Left lung (tissue), 10 donors: ENCODE data around the gene GDF3. TPM values are rescaled to one million over a fixed set of nuclear protein-coding genes. Genes with fewer than 3 reads are reported as not detected.
"Not testable (repeated sequence)": the region's sequence is repeated elsewhere in the genome, so short reads cannot be mapped to it uniquely, and the experiment has no call there.

Source experiments
- ATAC-seq: fragments of 200-7000 bp; cut with Tn5 transposase; one replicate; pipeline ENCODE4 v1.9.1; 2020; ENCODE audit warnings: moderate library complexity
- DNase-seq, 4 donors: peaks; one replicate each; pipeline ENCODE4 v3.0.0-alpha.2; 2013 to 2020
- H3K27ac ChIP-seq, 2 donors: fragments of 200-600 bp; sonication (generic) in 1 of 2; one replicate each; pipeline versions ENCODE4 v1.5.0 to v1.8.0; 2020 to 2021
- H3K27me3 ChIP-seq, 2 donors: fragments of 200-600 bp; sonication (generic) in 1 of 2; one replicate each; pipeline versions ENCODE4 v1.5.0 to v1.8.0; 2020 to 2021
- H3K36me3 ChIP-seq, 2 donors: fragments of 200-600 bp; sonication (generic) in 1 of 2; one replicate each; pipeline versions ENCODE4 v1.5.0 to v1.8.0; 2020 to 2021
- H3K4me1 ChIP-seq, 2 donors: fragments of 200-600 bp; one replicate each; pipeline ENCODE4 v1.8.0; 2021
- H3K4me3 ChIP-seq, 2 donors: fragments of 200-600 bp; sonication (generic) in 1 of 2; one replicate each; pipeline versions ENCODE4 v1.5.0 to v1.8.0; 2020 to 2021; ENCODE audit warnings: mild to moderate bottlenecking in 1 of 2
- H3K9me3 ChIP-seq, 2 donors: fragments of 200-600 bp; sonication (generic) in 1 of 2; one replicate each; pipeline versions ENCODE4 v1.5.0 to v1.8.0; 2020 to 2021
- intact Hi-C, 2 donors: fragments of 100-400 bp; cut with DNase I; formaldehyde crosslinking; loops; one replicate each; pipeline versions ENCODE4 v1.11.2 to v1.14.2; 2022
- polyA plus RNA-seq, 6 donors: library from polyadenylated mRNA; unstranded; fragments of 120-200 nt; gene quantifications; one replicate each; pipeline ENCODE4 v1.2.1, GENCODE V29; 2013; ENCODE audit not compliant: insufficient read length in 6 of 6
- total RNA-seq, 2 donors: library from RNA; stranded (reverse); fragmentation: NEBNext Ultra II Directional; extraction: Animal tissue kit (Norgen Biotek cat#: 25700); gene quantifications; one replicate each; pipeline ENCODE4 v1.2.1, GENCODE V29; 2021
- TF ChIP-seq, protein P1 (sequence below), 2 donors: fragments of 200-600 bp; sonication (generic) in 1 of 2; IDR thresholded peaks; one replicate each; pipeline versions ENCODE4 v1.5.0 to v1.8.0; 2021; ENCODE audit warnings: antibody characterized with exemption in 2 of 2
- donor health status: DM: no; HTN: yes; CAD: no.
- donor health status: DM: no; HTN: no; CAD: no.

The GDF3 gene
- total and polyA plus RNA-seq, 8 donors = 0.52 TPM; not detected in 7

DNA sequence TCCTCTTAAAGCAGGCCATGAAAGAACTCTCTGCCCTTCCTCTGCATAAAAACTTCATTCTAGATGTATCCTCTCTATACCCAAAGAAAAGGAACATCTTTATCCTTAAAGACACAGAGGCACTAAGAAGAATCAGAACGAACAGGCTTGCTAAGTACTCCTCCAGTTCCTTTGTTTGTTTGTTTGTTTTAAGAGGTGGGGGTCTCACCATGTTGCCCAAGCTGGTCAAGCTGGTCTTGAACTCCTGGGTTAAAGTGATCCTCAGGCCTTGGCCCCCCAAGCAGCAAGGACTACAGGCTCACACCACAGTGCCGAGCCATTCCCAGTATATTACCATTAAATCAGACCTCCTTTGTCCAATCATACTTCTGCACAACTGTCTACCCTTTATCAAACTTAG is 14.0 kb downstream of the GDF3 start:
- TF ChIP-seq, protein P1, sequence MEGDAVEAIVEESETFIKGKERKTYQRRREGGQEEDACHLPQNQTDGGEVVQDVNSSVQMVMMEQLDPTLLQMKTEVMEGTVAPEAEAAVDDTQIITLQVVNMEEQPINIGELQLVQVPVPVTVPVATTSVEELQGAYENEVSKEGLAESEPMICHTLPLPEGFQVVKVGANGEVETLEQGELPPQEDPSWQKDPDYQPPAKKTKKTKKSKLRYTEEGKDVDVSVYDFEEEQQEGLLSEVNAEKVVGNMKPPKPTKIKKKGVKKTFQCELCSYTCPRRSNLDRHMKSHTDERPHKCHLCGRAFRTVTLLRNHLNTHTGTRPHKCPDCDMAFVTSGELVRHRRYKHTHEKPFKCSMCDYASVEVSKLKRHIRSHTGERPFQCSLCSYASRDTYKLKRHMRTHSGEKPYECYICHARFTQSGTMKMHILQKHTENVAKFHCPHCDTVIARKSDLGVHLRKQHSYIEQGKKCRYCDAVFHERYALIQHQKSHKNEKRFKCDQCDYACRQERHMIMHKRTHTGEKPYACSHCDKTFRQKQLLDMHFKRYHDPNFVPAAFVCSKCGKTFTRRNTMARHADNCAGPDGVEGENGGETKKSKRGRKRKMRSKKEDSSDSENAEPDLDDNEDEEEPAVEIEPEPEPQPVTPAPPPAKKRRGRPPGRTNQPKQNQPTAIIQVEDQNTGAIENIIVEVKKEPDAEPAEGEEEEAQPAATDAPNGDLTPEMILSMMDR (IDR thresholded peaks at IDR 0.05) = no peak
- no peak overlapping the region for H3K27ac ChIP-seq
- H3K4me1 ChIP-seq = no peaks in the 10 kb centered on the region
- no peak overlapping the region for H3K4me3 ChIP-seq
- H3K36me3 ChIP-seq = no peaks in the 10 kb centered on the region
- H3K9me3 ChIP-seq = no peaks in the 10 kb centered on the region
- intact Hi-C loops = no loop called here
- DNase-seq (no peak), ATAC-seq (no peak)
- H3K27me3 ChIP-seq = no peaks in the 10 kb centered on the region

DNA sequence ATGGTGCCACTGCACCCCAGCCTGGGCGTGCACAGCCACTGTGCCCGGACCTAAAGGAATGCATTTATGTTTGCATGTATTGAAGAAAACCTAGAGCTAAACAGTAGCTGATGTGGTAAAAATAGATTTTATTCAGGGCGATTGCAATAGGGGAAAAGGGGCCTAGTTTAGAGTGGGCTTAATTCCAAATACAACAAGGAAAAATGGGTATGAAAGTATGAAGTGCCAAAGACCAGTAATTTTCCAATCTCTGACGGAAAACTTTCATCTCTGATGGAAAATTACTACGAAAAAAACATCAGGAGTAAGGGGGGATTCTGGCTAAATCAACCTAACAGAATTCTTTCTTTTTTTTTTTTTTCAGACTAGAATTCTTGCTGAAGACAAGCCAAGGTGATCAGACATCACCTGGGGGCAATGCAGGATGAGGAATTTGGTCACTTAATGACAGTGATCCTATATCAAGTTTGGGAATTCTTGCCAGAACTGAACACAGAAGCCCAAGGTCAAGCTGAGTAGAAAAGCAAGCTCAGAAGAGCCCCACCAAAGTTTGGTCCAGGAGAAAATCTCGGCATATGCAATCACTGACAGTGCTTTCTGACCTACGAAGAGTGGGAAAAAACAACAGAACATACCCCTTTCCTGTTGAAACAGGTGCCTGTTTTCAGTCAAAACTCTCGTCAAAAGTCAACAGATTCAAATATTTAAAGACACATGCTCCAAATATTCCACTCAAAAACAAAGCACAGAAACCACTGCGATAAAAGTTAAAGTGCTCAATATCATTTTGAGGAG is 16.1 kb downstream of the GDF3 start:
- Histone ChIP-seq H3K4me3 (no peak overlapping the region), H3K9me3 (no peaks in the 10 kb centered on the region), H3K4me1 (no peaks in the 10 kb centered on the region), H3K27me3 (no peaks in the 10 kb centered on the region), H3K36me3 (no peaks in the 10 kb centered on the region), H3K27ac (no peak overlapping the region)
- ATAC-seq (no peak), DNase-seq (no peak)
- TF ChIP-seq, protein P1 (IDR thresholded peaks at IDR 0.05) = no peak
- intact Hi-C loops = loop anchor here in 1 of 2 donors (5.0 kb wide), 1 partner anchor 128 kb away; no protein-coding TSS in a partner anchor

DNA sequence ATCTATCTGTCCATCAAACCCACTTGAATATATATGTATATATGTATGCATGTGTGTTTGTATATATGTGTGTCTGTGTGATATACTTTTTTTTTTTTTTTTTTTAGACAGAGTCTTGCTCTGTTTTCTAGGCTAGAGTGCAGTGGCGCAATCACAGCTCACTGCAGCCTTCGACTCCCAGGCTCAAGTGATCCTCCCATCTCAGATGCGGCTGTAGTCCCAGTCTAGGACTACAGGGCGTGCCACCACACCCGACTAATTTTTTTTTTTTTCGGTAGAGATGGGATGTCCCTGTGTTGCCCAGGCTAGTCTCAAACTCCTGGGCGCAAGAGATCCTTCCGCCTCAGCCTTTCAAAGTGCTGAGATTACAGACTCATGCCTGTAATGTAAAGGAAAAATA is 16.8 kb downstream of the GDF3 start:
- Histone ChIP-seq H3K27me3 (no peaks in the 10 kb centered on the region), H3K4me1 (no peaks in the 10 kb centered on the region), H3K36me3 (no peaks in the 10 kb centered on the region), H3K27ac (no peak overlapping the region), H3K4me3 (no peak overlapping the region), H3K9me3 (no peaks in the 10 kb centered on the region)
- TF ChIP-seq, protein P1 (IDR thresholded peaks at IDR 0.05) = no peak
- ATAC-seq = no peak
- DNase-seq = no peak
- intact Hi-C loops = loop anchor here in 1 of 2 donors (5.0 kb wide), 1 partner anchor 129 kb away; no protein-coding TSS in a partner anchor

DNA sequence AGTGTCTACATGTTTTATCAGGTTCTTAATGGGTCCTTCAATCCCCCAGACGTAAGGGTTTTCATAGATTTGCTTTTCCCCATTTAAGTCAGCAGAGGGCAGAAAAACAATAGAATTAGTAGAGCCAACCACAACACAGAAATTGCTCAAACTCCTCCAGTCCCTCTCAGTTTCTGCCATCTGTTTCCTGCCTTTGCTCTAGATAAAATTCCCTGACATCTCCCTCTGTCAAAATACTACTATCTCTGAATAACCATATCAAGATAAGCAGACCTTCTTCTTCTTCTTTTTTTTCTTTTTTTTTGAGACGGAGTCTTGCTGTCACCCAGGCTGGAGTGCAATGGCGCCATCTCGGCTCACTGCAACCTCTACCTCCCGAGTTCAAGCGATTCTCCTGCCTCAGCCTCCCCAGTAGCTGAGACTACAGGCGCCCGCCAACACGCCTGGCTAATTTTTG is 18.1 kb downstream of the GDF3 start:
- ATAC-seq = peak; percentile 74
- not testable (repeated sequence) for H3K9me3 ChIP-seq, H3K36me3 ChIP-seq, H3K4me1 ChIP-seq, H3K27ac ChIP-seq, H3K27me3 ChIP-seq, H3K4me3 ChIP-seq
- peak in 2 of 4 donors; percentile 32 to 42 for DNase-seq
- TF ChIP-seq, protein P1 (IDR thresholded peaks at IDR 0.05) = peak; percentile 12
- intact Hi-C loops = loop anchor here in 1 of 2 donors (5.0 kb wide), 1 partner anchor 130 kb away; no protein-coding TSS in a partner anchor

DNA sequence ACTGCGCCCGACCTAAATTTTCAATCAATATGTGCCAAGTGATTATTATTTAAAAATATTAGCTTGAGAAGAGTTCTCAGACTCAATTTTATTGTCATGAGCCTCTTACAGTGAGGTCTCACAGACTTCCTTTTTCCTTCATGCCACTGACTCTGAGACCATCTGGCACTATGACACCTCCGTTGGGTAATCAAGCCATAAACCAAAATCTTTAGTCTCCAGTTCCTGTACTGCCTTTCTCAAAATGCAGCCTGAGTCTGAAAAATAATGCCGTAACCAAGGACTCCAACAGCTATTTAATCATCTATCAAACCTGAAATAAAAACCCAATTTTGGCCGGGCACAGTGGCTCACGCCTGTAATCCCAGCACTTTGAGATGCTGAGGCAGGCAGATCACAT is 20.1 kb downstream of the GDF3 start:
- H3K36me3 ChIP-seq, H3K27me3 ChIP-seq, H3K27ac ChIP-seq, H3K4me1 ChIP-seq, H3K4me3 ChIP-seq, H3K9me3 ChIP-seq, DNase-seq: not testable (repeated sequence)
- ATAC-seq = peak; percentile 24
- intact Hi-C loops = loop anchor here in 1 of 2 donors (5.0 kb wide), 1 partner anchor 132 kb away; no protein-coding TSS in a partner anchor
